ENCODE results near the gene FES. TPM values are rescaled to one million over a fixed set of nuclear protein-coding genes. Genes with fewer than 3 reads are reported as not detected.

Gene FES
- total and polyA plus RNA-seq, 2 of the 13 experiments (the other 11 are each of a cell fraction or from before 2014, with no cell fraction given) = 4.0 to 9.5 TPM

- TF ChIP-seq ZBED4 (CRISPR knock-in tag; IDR thresholded peaks at IDR 0.05; ENCODE audit: borderline replicate concordance) (peak; percentile 46; the same call in 1 of the 2 replicates), NFATC3 (CRISPR knock-in tag; IDR thresholded peaks at IDR 0.05) (no peak), ZNF121 (CRISPR knock-in tag; IDR thresholded peaks at IDR 0.05) (peak; percentile 93), ZNF800 (CRISPR knock-in tag; IDR thresholded peaks at IDR 0.05) (peak; percentile 72; the same call in 1 of the 2 replicates), FOSL1 (CRISPR knock-in tag; IDR thresholded peaks at IDR 0.05; ENCODE audit: borderline replicate concordance) (no peak), ZNF501 (CRISPR knock-in tag; IDR thresholded peaks at IDR 0.05) (no peak), SAP130 (CRISPR knock-in tag; IDR thresholded peaks at IDR 0.05; ENCODE audit: low read depth) (peak; percentile 12; the same call in 1 of the 2 replicates), ZNF776 (CRISPR knock-in tag; IDR thresholded peaks at IDR 0.05) (no peak), BCL6 (CRISPR knock-in tag; IDR thresholded peaks at IDR 0.05) (0 out of 2 replicates have a peak, but pooled peaks have one; percentile 11), CTCF (CRISPR knock-in tag; IDR thresholded peaks at IDR 0.05) (peak; percentile 24), JDP2 (CRISPR knock-in tag; IDR thresholded peaks at IDR 0.05; ENCODE audit: borderline replicate concordance) (no peak), ZNF441 (CRISPR knock-in tag; IDR thresholded peaks at IDR 0.05; ENCODE audit: borderline replicate concordance) (0 out of 2 replicates have a peak, but pooled peaks have one; percentile 9), FOXA3 (CRISPR knock-in tag; IDR thresholded peaks at IDR 0.05) (no peak), ZNF512 (CRISPR knock-in tag; IDR thresholded peaks at IDR 0.05) (no peak; the same call in 1 of the 2 replicates), ZNF580 (CRISPR knock-in tag; IDR thresholded peaks at IDR 0.05; ENCODE audit: borderline replicate concordance, low read depth) (peak; percentile 28; the same call in 1 of the 2 replicates), ZNF879 (CRISPR knock-in tag; IDR thresholded peaks at IDR 0.05) (no peak)
Measured at GRCh38 chr15:90903733-90904536, 19.6 kb downstream of the FES start (continued).

Measured in HepG2 (cell line).